Mesenchymal stem cell (in vitro differentiated cells and primary cell): ENCODE data around the gene STK10.
A peak's percentile ranks its signal among the peaks of the same experiment; 100 is the strongest.

Experiments used
- DNase-seq: peaks from one replicate; pipeline ENCODE4 v3.0.0-alpha.2; 2013
- H2AFZ ChIP-seq: one replicate; pipeline ENCODE4 v1.6.1; 2013; ENCODE audit warnings: low read depth, mild to moderate bottlenecking, control low read depth, inconsistent platforms, low read length, moderate library complexity
- H2AK5ac ChIP-seq: 2 replicates; pipeline ENCODE4 v1.6.1; 2013; ENCODE audit warnings: low read length, moderate library complexity, mild to moderate bottlenecking, inconsistent platforms; ENCODE audit not compliant: severe bottlenecking
- H2BK120ac ChIP-seq: one replicate; pipeline ENCODE4 v1.6.1; 2013; ENCODE audit warnings: low read depth, mild to moderate bottlenecking, inconsistent platforms, low read length, moderate library complexity
- H2BK12ac ChIP-seq, 2 experiments: one replicate each; pipeline ENCODE4 v1.6.1; 2013; ENCODE audit warnings: inconsistent platforms in 2 of 2, low read length in 2 of 2, mild to moderate bottlenecking in 2 of 2, moderate library complexity in 2 of 2, control low read depth in 1 of 2
- H2BK15ac ChIP-seq: one replicate; pipeline ENCODE4 v1.6.1; 2013; ENCODE audit warnings: mild to moderate bottlenecking, low read depth, inconsistent platforms; ENCODE audit not compliant: poor library complexity, severe bottlenecking
- H2BK5ac ChIP-seq: 2 replicates; pipeline ENCODE4 v1.6.1; 2013; ENCODE audit warnings: low read depth, mild to moderate bottlenecking, low read length, control low read depth, inconsistent platforms; ENCODE audit not compliant: poor library complexity, severe bottlenecking
- H3K14ac ChIP-seq, 2 experiments: one replicate each; pipeline ENCODE4 v1.6.1; 2013; ENCODE audit warnings: inconsistent platforms in 2 of 2, low read length in 2 of 2, control low read depth in 1 of 2, mild to moderate bottlenecking in 1 of 2, moderate library complexity in 1 of 2
- H3K18ac ChIP-seq, 2 experiments: one replicate each; pipeline ENCODE4 v1.6.1; 2013; ENCODE audit warnings: inconsistent platforms in 2 of 2, low read length in 2 of 2, control low read depth in 1 of 2, low read depth in 1 of 2, mild to moderate bottlenecking in 1 of 2
- H3K23ac ChIP-seq, 2 experiments: one replicate each; pipeline ENCODE4 v1.6.1; 2013; ENCODE audit warnings: inconsistent platforms in 2 of 2, low read length in 2 of 2, mild to moderate bottlenecking in 2 of 2, moderate library complexity in 2 of 2, control low read depth in 1 of 2
- H3K27ac ChIP-seq: 2 replicates; pipeline ENCODE4 v1.5.1; 2013; ENCODE audit warnings: mild to moderate bottlenecking, moderate library complexity, low read length, control low read depth, inconsistent platforms; ENCODE audit not compliant: poor library complexity, severe bottlenecking
- H3K27me3 ChIP-seq, 2 experiments: 2 replicates each; pipeline versions ENCODE4 v1.6.1 to v1.7.0; 2013; ENCODE audit warnings: low read length in 2 of 2, mild to moderate bottlenecking in 2 of 2, moderate library complexity in 2 of 2, control low read depth in 1 of 2, inconsistent platforms in 1 of 2; ENCODE audit not compliant: control insufficient read depth in 1 of 2, insufficient read depth in 1 of 2
- H3K36me3 ChIP-seq, 2 experiments: 2 replicates each; pipeline versions ENCODE4 v1.6.1 to v1.7.0; 2013; ENCODE audit warnings: low read length in 2 of 2, control low read depth in 1 of 2, inconsistent platforms in 1 of 2, low read depth in 1 of 2, mild to moderate bottlenecking in 1 of 2; ENCODE audit not compliant: insufficient read depth in 2 of 2, control insufficient read depth in 1 of 2
- H3K4ac ChIP-seq, 2 experiments: one replicate each; pipeline ENCODE4 v1.6.1; 2013; ENCODE audit warnings: inconsistent platforms in 2 of 2, low read length in 2 of 2, mild to moderate bottlenecking in 2 of 2, moderate library complexity in 2 of 2, control low read depth in 1 of 2, low read depth in 1 of 2
- H3K4me1 ChIP-seq: 2 replicates; pipeline ENCODE4 v1.6.1; 2013; ENCODE audit warnings: low read depth, low read length, control low read depth; ENCODE audit not compliant: control insufficient read depth, insufficient read depth
- H3K4me2 ChIP-seq: 2 replicates; pipeline ENCODE4 v1.6.1; 2013; ENCODE audit warnings: low read length, mild to moderate bottlenecking, inconsistent platforms; ENCODE audit not compliant: poor library complexity, severe bottlenecking
- H3K4me3 ChIP-seq, 2 experiments: 2 replicates each; pipeline versions ENCODE4 v1.5.1 to v1.7.0; 2013; ENCODE audit warnings: low read length in 2 of 2, mild to moderate bottlenecking in 2 of 2, control low read depth in 1 of 2, low read depth in 1 of 2; ENCODE audit not compliant: insufficient read depth in 1 of 2
- H3K79me1 ChIP-seq: replicated peaks from 2 replicates; pipeline ENCODE4 v1.6.1; 2013; ENCODE audit warnings: mild to moderate bottlenecking, control low read depth, low read length, inconsistent platforms; ENCODE audit not compliant: poor library complexity, severe bottlenecking
- H3K9ac ChIP-seq: 2 replicates; pipeline ENCODE4 v1.7.0; 2013; ENCODE audit warnings: mild to moderate bottlenecking, low read length, moderate library complexity
- H3K9me3 ChIP-seq: 2 replicates; pipeline ENCODE4 v1.7.0; 2013; ENCODE audit warnings: mild to moderate bottlenecking, low read length; ENCODE audit not compliant: control insufficient read depth
- H4K8ac ChIP-seq: one replicate; pipeline ENCODE4 v1.6.1; 2013; ENCODE audit warnings: inconsistent platforms, mild to moderate bottlenecking, low read length, moderate library complexity
- H4K91ac ChIP-seq: one replicate; pipeline ENCODE4 v1.6.1; 2013; ENCODE audit warnings: mild to moderate bottlenecking, low read length, inconsistent platforms
- WGBS: methylation state at CpG from one replicate; pipeline ENCODE4 v1.1.7; 2013; ENCODE audit warnings: mixed read lengths; 5-methylcytosine and 5-hydroxymethylcytosine counted together

The STK10 gene

DNA sequence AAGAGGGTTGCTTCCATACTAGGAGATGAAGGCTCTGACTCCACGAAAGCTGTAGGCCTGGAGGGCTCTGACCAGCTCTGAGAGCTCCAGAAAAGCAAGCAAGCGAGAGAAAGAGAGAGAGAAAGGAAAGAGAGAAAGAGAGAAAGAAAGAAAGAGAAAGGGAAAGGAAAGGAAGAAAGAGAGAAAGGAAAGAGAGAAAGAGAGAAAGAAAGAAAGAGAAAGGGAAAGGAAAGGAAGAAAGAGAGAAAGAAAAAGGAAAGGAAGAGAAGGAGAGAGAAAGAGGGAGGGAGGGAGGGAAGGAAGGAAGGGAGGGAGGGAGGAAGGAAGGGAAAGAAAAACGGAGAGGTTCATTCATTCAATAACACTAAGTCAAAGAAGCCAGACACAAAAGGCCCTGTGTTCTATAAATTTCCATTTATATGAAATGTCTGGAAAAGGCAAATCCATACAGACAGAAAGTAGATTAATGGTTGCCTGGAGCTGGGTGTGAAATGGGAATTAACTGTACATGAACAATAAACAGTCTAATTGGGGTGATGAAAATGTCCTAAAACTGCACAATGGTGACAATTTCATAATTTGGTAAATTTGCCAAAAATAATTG, 1.8 kb upstream of the STK10 start:
- H3K27me3 ChIP-seq, result no peaks in the 10 kb centered on the region
- H3K23ac ChIP-seq, result no peak overlapping the region
- H3K36me3 ChIP-seq, result peaks cover 2 to 3% of the 10 kb centered on the region in 2 experiments
- H2BK5ac ChIP-seq, result peak overlapping the region; percentile 81
- DNase-seq, result no peak
- H2BK12ac ChIP-seq, result no peak overlapping the region
- H3K79me1 ChIP-seq, result peaks cover 3% of the 10 kb centered on the region
- H4K8ac ChIP-seq, result no peak overlapping the region
- no peak overlapping the region for H4K91ac ChIP-seq
- no peak overlapping the region for H3K4me3 ChIP-seq
- no peak overlapping the region for H2AK5ac ChIP-seq
- peak overlapping the region; percentile 78 for H2AFZ ChIP-seq
- H3K27ac ChIP-seq, result peak overlapping the region; percentile 91
- H3K4me2 ChIP-seq, result peak overlapping the region; percentile 62
- no peak overlapping the region for H3K9ac ChIP-seq
- H2BK15ac ChIP-seq, result no peak overlapping the region
- 43% methylated on average over 2 of the region's 3 CpGs for WGBS
- no peak overlapping the region for H3K18ac ChIP-seq
- no peak overlapping the region for H3K4ac ChIP-seq
- H3K14ac ChIP-seq, result no peak overlapping the region
- H3K4me1 ChIP-seq, result peaks cover 19% of the 10 kb centered on the region
- H2BK120ac ChIP-seq, result no peak overlapping the region
- no peaks in the 10 kb centered on the region for H3K9me3 ChIP-seq

DNA sequence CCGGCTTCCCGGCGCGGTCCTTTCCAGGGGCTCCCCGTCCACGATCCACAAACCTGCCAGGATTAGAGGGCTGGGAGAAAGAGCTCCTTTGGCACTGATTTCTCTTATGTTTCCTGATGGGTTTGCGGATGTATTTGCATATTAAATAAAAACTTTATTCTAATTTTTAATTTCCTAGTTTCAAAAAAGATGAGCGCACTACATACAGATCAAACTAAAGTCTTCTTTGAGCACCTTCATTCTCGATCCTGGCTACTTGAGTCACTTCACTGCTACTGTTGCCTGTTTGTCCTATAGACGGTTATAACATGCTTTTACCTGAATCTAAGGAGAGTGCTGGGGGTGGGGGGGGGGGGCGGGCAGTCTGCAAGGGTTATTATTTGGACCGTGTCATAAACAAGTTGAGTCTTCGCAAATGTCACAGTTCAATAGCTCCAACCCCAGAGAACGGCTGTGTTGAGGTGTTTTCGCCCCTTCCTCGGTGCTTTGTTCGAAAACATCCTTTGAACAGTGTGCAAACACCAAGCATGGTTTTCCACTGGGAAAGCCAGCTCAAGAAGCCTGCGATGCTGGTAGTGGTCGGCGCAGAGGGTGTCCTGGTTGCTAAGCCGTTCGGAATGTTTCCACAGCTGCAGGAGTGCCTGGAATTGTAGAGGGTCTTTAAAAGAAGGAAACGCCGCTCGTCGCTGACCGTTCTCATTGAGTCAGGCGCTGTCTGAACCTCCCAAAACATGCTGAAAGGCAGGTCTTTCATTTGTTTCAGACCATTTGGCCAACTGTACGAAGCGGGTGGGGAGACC, 1.1 kb upstream of the STK10 start:
- Histone ChIP-seq H3K4me2 (peak overlapping the region; percentile 62), H2BK5ac (peak overlapping the region; percentile 81), H3K14ac (no peak overlapping the region), H3K36me3 (peaks cover 3% of the 10 kb centered on the region in 2 experiments), H3K4ac (peak overlapping the region; percentile 40 to 53), H2BK12ac (no peak overlapping the region), H2AFZ (peak overlapping the region; percentile 78), H3K4me1 (peaks cover 19% of the 10 kb centered on the region), H2AK5ac (no peak overlapping the region), H2BK120ac (no peak overlapping the region), H2BK15ac (no peak overlapping the region), H3K18ac (peak overlapping the region; percentile 8 to 23), H3K27me3 (no peaks in the 10 kb centered on the region), H3K9me3 (no peaks in the 10 kb centered on the region), H3K27ac (peak overlapping the region; percentile 91), H4K8ac (peak overlapping the region; percentile 61), H3K23ac (no peak overlapping the region), H3K79me1 (peaks cover 1% of the 10 kb centered on the region), H3K9ac (peak overlapping the region; percentile 86), H4K91ac (no peak overlapping the region), H3K4me3 (peak overlapping the region; percentile 80 to 84)
- 4% methylated on average over 25 of the region's 30 CpGs for WGBS
- peak; percentile 67 for DNase-seq

- under 1% methylated on average over 57 of the region's 66 CpGs for WGBS
- Histone ChIP-seq H3K4ac (peak overlapping the region; percentile 80 to 87), H4K8ac (peak overlapping the region; percentile 84), H3K27ac (peak overlapping the region; percentile 72), H3K4me1 (peaks cover 19% of the 10 kb centered on the region), H3K27me3 (no peaks in the 10 kb centered on the region), H3K9me3 (no peaks in the 10 kb centered on the region), H2BK12ac (no peak overlapping the region), H2BK120ac (peak overlapping the region; percentile 85), H4K91ac (peak overlapping the region; percentile 67), H2BK5ac (peak overlapping the region; percentile 37), H2AFZ (peak overlapping the region; percentile 3), H3K36me3 (peaks cover 5 to 8% of the 10 kb centered on the region in 2 experiments), H3K23ac (peak overlapping the region; percentile 37 to 70), H3K4me2 (peak overlapping the region; percentile 52), H3K18ac (peak overlapping the region; percentile 77 to 90), H2BK15ac (peak overlapping the region; percentile 41), H3K4me3 (peak overlapping the region; percentile 80 to 84), H3K14ac (peak overlapping the region; percentile 16 to 46), H2AK5ac (no peak overlapping the region), H3K79me1 (no peaks in the 10 kb centered on the region), H3K9ac (peak overlapping the region; percentile 86)
- peak; percentile 87 for DNase-seq
Observed at GRCh38 chr5:172187118-172188032, 649 bp downstream of the STK10 start.
